GM19239 (cell line): ENCODE data around the gene NLRP1.

Experiments
- DNase-seq: peaks from one replicate; pipeline ENCODE4 v3.0.0; 2011; ENCODE audit warnings: low spot score; ENCODE audit not compliant: insufficient read length
- FAIRE-seq: peaks from 2 replicates; lab custom pipeline; 2011; peaks lifted over from hg19 to GRCh38; lab: Jason Lieb, UNC

NLRP1 gene

DNA sequence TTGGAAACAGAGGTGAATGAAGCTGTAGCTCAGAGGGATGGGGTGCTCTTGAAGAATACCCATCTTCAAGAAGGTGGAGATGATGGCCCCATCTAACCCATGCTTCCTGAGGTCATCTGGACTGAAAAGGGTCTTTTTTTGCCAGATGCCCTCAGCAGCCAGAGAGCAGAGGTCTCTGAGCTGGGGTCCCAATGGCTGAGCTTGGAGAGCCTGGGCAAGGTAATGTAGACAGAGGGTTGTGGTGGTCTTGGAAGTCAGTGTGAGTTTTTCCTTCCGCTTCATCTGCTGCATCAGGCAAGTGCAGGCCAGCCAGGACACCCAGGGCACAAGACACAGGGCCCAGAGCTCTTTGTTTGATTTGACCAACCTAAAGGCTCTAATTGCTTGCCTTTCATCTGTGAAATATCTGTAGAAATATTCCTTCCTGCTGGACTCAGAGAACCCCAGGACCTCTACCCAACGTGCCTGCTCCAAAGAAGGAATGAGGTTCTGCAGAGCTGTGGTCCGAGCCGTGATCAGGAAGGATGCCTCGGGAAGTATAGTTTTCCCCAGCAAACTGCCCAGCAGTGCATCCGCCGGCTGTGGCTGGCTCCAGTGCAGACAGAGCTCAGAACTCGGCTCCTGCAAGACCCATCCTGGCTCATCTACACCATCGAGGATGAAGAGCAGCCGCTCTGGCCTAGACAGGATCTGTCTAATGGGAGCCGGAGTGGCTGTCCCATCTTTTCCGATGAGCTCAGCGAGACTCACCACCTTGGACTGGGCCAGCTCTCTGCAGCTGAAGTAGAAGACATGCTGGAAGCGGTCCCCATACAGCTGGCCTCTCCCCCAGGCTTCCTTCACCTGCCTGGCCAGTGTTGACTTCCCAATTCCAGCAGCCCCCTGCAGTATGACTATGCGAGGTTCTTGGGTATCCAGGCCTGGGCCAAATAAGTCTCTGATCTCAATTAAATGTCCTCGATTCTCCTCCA is 25.2 kb downstream of the NLRP1 start:
- DNase-seq, result no peak
- no peak for FAIRE-seq

DNA sequence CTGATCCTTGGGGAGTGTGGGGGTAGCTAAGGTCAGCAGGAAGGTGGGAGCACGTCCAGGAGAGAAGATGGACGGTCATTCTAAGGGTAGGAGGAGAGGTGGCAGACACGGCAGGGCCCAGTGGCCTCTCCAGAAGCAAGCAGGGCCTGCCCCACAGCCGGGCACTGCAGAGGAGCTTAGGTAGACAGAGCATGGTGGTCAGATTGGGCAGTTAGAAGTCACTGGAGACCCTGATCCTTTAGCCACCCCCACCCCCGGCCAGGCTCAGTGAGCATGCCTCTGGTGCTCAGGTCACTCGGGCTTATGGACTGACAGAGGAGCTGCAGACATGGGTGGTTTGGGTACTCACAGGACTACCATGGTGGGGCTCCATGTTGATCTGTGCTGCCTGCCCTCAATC is 26.3 kb downstream of the NLRP1 start:
- FAIRE-seq, result no peak
- no peak for DNase-seq

DNA sequence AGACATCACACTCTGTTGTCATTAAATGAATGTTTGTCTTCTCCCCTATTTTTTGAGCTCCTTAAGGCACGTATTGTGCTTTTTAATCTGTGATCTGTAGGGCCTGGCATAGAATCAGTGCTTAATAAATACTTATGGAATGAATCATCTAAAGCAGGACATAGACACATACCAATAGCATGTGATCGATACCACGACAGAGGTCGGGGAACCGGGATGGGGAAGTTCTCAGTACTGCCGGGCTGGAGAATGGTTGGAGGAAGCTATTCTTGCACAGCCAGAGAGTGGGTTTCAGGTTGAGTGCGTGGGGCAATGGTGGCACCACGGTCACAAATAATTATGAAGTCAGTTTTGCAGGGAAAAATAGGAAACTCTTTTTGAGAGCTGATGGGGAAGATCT is 26.8 kb downstream of the NLRP1 start:
- DNase-seq (no peak), FAIRE-seq (no peak)

DNA sequence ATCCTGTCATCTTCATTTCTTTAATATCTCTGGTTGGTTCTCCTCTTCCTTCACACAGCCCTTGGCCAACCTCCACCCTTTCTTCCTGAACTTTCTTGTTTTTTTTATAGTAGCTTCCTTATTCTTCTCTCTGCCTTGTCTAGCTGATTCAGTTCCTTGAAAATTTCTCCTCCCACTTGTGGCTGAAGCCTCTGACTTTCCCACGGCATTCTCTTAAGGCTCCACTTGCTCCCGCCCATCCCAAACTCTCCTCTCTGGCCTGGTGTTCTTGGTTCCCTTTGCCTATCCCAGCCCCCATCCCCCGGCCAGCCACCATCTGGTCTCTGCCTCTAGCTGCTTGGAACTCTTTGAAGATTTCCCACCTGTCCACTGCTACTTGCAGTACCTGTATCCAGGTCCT is 29.1 kb downstream of the NLRP1 start:
- no peak for FAIRE-seq
- DNase-seq, result no peak

DNA sequence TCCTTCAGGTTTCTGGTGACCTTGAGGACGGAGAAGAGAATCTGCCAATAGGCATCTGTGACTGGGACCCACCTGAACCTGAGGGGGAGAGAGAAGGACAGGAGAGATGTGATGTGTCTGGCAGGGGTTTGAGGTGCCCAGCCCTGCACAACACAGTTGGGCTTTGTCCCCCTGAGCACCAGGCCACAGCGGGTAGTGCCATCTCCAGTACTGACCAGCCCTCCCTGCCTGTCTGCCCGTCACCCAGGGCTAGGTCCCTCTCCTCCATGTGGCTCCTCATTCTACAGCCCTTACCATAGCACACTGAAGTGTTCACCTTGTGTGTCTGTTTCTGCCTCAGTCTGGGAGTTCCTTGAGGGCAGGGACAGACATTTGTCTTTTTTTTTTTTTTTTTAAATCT is 30.8 kb downstream of the NLRP1 start:
- FAIRE-seq (no peak), DNase-seq (no peak)

DNA sequence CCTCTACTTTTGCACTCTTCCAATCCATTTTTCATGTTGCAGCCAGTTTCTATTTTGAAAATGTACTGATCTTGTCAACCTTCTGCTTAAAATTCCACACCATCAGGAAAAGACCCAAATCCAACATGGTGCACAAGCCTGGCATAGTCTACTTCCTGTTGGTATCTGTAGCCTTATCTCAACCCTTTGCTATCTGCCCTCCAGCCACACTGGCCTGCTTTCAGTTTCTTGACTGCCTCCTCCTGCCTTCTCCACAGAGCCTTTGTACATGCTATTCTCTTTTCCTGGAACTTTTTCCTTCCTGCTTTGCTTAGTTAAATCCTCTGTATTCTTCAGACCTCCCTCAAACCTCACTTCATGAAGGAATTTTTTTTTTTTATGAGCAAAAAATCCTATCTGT is 31.5 kb downstream of the NLRP1 start:
- no peak for FAIRE-seq

DNA sequence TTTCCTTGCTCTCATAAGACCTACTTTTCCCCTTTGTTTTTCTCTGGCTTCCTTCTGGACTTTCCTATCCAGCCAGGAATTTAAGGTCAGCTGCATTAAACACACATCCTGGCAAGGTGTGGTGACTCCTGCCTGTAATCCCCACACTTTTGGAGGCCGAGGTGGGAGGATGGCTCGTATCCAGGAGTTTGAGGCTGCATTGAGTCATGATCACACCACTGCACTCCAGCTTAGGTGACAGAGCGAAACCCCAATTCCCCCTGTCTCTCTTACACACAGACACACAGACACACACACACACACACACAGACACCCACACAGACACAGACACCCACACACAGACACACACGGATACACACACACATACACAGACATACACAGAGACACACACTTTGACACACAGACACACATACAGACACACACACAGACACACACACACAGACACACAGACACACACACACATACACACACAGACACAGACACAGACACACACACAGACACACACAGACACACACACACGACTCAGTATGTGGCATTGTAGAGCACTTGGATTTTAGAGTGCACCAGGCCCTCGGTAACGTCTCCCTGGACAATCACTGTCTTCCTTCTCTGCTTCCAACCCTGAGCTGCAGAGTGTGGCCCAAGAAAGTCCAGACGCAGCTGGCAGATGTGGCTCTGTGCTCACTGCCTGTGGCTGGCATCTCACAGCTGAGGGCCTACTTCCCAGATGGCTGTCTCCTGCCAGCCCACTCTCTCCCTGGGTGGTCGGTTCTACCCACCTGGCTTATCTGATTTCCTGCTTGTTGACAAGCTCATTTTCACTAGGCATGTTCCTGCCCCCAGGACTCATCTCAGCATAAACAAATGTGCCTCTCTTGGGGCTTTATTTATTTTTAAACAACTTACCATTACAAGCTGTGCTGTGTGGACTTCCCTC is 39.0 kb downstream of the NLRP1 start:
- no peak for DNase-seq
- no peak for FAIRE-seq

More for the DNA sequence above, 31.5 kb downstream of the NLRP1 start:
- DNase-seq, result no peak

DNA sequence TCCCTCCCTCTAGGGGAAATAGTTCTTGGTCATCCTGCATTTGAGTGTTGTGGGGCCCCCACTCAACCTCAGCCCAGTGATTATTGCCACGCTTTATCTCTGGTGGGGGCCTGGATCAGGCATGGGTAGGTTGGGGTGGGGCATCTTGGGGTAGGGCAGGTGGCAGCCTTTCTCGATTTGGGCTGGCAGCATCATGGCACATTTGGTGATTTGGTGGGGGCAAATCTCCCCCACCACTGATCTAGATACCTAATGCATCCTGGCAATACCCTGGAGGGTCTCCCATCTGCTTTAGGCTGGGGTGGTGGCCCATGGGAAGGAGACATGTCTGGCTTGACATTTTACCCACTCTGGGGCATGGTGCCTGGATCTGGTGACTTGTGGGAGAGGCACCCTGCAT is 40.2 kb downstream of the NLRP1 start:
- DNase-seq, result no peak

DNA sequence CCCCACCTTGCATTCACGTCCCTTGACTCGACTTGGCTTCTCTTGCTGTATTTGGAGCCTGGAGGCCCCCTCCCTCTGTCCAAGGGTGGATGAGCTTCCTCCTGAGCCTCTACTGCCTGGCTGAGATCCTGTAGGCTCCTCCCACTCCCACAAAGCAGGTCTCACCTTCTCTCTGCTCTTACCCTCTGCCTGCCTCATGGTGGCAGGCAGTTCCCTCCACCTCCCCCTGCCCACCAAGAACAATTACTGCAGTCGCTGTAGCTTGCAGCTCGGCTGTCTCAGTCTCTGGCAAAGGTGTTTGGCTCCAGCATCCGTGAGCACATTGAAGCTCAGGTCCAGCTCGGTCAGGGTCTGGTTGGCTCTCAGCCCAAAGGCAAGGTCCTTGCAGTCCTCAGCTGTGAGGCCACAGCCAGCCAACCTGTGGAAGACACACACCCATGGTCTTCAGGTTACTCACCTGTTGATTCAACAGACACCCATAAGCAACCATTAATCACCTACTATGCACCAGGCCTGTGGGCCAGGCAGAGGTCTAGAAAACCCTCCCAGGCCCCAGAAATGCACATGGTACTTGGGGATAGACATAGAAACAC is 42.6 kb downstream of the NLRP1 start:
- FAIRE-seq (no peak), DNase-seq (no peak)

More for the DNA sequence above, 40.2 kb downstream of the NLRP1 start:
- no peak for FAIRE-seq

DNA sequence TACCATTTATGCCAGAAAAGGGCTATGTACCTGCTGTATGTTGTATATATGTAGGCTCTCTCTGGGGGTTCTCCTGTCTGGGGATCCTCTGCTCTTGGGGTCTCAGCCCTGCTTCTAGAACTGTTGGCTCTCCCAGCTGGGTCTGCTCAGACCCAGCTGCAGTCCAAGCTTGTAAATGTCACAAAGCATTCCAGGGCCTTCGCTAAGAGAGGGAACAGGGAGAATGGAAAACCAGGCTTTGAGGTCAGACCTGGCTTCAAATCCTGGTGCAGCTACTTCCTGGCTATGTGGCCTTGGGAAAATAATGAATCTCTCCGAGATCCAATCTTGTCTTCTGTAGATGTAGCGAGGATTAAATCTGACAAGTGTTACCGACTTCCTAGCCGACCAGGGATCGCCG is 44.0 kb downstream of the NLRP1 start:
- no peak for DNase-seq
- FAIRE-seq, result no peak

DNA sequence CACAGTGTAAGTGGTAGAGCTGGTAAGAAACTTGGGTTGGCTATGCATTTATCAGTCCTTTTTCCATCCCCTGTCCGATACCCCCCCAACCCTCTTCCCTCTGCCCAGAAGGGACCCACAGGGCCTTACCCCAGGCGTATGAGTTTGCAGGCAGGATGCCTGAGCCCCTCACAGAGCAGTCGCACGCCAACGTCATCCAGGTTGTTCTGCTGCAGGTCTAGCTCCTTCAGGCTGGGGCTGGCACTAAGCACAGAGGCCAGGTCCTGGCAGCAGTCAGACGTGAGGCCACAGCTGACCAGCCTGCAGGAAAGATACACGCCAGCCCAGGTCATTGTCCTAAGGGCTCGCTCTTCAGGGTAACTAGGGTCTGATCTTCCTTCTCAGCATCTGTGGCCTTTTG is 45.0 kb downstream of the NLRP1 start:
- no peak for DNase-seq
- FAIRE-seq, result no peak

DNA sequence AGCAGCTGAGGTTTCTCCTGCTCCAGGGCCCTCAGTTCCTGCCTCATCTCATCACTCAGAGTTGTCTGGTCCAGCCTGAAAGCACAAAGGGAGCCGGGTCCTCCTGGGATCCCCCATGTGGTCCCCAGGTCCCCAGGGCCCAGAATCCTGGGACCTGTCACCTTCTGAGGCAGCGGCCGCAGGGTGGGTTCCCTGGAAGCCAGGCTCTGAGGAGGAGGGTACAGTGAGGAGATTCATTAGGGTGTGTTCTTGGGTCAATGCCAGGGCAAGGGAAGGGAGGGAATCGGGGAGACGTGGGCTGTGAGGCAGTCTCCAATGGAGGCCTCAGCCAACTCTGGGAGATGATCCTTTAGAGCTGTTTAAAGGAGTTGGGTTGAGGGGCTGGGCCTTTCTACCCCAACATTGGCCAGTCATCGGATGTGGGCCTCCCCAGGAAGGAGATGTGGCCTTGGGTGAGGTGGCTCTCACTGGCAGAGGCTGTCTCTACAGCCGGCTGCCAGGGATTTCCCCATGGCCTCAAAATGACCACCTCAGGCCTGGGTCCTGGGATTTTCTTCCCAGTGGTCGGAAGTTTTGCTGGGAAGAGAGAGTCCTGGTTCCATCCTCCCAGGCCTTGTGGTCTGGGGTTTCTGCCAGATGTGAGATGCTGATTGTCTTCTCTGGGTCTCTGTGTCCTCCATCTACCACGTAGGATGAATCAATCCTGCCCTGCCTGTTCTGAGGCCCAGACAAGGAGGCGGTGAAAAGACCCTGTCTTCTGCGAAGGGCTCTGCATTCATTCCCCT is 47.3 kb downstream of the NLRP1 start:
- no peak for FAIRE-seq
- DNase-seq, result no peak

DNA sequence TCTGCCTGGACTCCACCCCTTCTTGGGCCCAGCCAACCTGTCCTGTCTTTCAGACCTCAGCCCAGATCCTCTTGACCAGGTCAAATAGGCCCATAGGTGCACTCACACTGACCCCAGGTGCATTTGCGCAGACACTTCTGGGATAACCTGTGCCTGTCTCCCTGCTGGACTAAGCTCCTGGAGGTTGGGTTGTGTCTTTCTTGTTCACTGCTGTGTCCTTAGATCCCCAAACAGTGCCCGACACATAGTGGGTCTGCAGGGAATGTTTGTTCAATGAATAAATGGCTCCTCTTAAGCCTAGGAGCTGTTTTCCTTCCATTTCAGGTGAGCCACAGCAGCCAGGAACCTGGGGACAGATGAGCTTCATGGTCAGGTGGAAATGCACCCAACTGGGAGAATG is 48.9 kb downstream of the NLRP1 start:
- DNase-seq (no peak), FAIRE-seq (no peak)

DNA sequence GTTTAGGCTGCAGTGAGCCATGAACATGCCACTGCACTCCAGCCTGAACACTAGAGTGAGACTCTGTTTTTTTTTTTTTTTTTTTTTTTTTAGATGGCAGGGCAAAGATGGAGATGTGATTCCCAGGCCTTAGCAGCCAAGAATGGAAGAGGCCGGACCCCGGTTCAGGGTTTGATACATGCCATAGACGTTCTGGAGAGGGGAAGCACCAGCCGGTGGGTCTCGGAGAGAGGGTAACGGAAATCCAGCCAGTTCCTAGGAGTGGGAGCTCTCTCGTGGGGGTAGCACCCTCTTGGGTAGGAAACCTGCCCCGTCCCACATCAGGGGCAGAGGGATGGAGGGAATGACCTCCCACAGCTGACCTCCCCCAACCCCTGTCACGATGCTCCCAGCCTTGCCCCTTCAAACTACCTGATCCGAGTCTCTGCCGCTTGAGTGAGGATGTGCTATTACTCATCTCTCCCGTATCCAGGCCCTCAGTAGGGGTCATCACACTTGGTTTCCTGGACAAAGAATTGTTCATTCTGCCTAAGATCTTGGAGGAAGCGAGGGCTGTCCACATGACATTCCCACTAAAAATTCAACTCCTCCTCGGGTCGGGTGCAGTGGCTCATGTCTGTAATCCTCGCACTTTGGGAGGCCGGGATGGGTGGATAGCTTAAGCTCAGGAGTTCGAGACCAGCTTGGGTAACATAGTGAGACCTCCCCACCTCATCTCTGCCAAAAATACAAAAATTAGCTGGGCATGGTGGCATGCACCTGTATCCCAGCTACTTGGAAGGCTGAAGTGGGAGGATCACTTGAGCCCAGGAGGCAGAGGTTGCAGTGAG is 50.6 kb downstream of the NLRP1 start:
- DNase-seq, result no peak
- FAIRE-seq, result no peak

DNA sequence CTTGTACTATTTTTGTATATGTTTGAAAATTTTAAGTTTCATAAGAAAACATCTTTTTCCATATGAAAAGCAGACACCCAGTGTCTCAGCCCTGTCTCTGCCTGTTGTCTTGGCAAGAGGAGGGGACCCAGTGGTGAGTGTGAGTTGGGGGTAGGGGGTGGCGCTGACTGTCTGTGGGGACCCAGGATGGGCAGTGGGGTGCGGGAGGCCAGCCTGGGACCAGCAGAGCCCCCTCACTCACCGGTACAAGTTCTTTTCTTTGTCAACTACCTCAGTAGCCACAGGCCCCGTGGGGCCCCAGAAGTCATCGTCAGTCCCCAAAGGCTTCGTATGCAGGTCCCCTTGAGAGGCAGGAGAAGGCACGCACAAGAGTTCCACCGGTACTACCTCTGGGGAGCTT is 51.7 kb downstream of the NLRP1 start:
- no peak for FAIRE-seq

DNA sequence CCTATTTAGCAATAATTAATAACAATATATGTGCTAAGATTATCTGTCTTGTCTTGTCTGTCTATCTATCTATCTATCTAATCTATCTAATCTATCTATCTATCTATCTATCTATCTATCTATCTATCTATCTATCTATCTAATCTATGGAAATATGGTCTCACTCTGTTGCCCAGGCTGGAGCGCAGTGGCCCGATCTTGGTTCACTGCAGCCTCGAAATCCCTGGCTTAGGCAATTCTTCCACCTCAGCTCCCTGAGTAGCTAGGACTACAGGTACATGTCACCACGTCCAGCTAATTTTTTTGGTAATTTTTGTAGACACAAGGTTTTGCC is 53.3 kb downstream of the NLRP1 start:
- no peak for FAIRE-seq

More for the DNA sequence above, 51.7 kb downstream of the NLRP1 start:
- no peak for DNase-seq

DNA sequence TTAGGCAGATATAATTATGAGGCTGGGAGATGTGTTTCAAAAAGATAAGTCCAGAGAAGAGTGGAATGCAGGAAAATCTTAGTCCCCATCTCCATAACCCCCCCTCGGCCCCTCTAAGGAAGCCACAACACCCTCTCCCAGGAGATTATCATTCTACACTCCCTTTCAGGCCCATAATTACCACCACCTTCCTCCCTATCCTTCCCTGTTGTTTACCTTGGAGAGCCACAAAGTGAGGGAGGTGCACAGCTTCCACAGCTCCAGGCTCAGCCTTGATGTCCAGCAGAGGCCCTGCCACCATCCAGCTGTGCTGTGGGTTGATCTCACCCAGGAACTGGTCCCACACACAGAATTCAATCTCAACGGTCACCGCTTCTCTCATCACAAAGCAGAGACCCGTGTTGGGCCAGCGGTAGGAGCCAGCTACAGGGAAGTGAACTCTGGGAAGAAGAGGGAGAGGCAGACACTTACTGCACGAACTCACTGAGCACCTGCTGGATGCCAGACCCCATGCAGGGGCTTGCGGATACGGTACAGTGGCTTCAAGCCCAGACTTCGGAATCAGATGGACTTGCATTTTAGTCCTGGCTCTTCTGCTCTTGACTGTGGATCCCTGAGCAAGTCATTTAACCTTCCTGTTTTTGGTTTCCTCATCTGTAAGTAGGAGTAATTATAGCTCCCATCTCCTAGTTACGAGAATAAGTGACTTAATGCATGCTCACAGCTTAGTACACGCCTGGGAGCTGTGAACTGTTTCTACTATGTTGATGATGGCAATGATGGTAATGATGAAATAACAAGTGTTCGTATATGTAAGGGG is 53.8 kb downstream of the NLRP1 start:
- FAIRE-seq (no peak), DNase-seq (no peak)

More for the DNA sequence above, 53.3 kb downstream of the NLRP1 start:
- no peak for DNase-seq

DNA sequence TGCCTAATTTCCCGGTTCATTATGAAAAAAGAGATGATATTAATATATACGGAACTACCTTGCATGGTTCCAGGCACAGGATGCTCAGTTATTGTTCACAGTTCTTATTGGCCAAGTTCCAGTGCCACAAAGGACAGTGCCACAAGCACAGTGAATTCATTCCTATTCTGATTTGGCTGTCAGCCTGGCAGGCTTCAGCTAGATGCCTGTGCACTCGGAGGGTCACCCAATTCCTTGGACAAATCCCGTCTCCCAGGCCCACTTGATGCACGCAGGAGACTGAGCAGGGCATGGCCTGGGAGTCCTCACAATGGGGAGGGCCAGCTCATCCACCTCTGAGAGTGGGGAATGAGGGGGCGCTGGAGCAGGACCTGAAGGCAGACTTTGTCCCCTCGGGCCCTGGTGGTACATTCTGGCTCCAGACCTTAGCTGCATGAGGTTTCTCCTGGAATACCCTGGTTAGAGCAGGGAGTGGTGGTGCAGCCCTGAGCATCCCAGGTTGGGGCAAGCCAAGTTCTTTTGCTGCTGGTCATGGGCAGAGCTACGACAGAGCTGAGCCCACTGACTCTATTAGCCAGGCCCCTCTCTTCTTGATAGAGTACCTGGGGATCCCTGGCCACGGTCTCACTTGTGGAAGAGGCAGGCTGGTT is 56.6 kb downstream of the NLRP1 start:
- DNase-seq, result no peak
- FAIRE-seq, result no peak
